Activated CD4-positive, CD25-positive, alpha-beta regulatory T cell treated with anti-CD3 and anti-CD28 coated beads, Interleukin-2, amount 50 U/mL, for 72 hours (primary cell): ENCODE measurements around the gene NCAM1.

Experiments used
- DNase-seq: peaks from one replicate; pipeline ENCODE4 v3.0.0; 2021

NCAM1 gene

DNA sequence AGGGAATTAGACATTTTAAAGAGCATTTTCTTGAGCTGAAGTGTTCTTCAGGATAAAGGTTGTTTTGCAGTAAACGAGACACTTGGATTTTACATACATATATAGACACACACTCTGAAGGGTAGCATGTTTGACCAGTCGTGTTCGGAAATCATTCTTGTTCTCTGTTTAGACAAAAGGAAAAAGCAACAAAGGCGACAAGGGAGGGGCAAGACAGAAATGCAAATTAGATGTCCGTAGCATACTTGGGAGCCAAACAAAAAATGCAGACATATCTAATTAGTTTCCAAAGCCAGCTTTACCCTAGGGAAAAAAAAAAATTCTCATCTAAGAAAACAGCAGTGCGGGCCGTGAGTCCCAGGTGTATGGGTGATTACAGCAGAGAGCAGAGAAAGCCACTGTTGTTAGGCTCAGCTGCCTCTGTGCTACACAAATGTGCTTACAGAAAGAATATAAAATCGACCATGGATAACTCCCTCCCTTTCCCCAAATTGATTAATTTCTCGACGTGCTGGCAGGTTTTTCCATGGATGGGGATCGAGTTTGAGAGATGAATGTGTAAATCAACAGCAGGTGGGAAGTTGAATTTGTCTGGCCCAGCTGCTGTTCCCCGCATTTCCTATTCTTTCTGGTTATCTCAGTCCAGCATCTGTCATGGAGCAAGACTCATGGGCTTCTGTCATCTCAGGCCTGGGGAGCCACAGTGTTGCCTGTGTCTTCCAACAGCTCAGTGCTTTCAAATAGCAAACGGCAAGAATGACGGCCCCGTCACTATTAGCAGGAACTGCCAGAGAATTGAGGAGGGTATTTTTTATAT, 176.7 kb downstream of the NCAM1 start:
- DNase-seq: no peak

DNA sequence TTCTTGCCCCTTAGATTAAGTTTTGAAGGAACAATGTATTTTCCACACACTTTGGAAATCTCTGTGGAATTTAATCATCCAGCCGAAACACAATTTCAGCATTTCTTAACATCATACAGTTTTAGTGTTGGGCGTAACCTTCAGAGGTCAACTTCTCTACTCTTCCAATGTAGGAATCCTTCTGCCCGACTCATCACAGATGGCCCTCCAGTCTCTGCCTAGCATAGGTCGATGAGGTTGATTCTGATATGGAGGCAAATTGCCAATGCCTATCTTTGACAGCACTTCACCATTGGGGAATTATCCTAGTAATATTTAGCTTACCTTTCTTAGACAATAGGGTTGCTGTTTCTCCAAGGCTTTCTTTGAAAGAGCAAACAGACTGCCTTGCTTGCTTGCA, 177.5 kb downstream of the NCAM1 start:
- DNase-seq: no peak

DNA sequence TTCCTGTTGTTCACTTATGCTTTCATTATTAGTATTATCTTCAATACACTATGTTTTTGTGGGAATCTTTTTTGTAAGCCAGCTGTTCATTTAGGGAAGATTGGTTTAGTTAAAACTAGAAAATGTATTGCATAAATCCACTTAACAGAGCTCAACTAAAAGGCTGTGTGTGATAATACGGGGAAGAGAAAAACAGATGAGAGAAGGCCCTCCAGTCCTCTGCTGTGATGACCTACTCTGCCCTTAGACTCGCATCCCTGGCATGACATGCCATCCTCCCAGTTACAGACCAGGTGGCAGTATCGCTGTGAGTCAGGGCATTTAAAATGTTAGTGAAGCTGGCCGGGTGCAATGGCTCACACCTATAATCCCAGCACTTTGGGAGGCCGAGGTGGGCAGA, 179.8 kb downstream of the NCAM1 start:
- no peak for DNase-seq

DNA sequence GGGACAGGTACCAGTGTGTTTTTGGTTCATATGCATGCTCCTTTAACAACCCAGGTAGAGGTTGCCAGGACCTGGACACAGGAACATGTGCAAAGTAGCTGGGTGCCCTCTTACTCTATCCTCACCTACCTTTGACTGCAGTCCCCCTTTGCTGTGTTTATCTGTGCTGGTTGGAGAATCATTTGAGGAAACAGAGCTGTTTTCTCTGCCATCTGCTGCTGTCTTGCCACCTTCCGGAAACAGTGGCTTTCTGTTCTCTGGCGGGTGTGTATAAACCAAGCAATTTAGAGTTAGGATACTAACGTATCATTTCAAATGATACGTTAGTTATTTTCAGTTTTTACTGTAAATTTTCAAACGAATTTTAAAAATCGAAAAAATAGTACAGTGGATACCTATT, 181.3 kb downstream of the NCAM1 start:
- DNase-seq: no peak

DNA sequence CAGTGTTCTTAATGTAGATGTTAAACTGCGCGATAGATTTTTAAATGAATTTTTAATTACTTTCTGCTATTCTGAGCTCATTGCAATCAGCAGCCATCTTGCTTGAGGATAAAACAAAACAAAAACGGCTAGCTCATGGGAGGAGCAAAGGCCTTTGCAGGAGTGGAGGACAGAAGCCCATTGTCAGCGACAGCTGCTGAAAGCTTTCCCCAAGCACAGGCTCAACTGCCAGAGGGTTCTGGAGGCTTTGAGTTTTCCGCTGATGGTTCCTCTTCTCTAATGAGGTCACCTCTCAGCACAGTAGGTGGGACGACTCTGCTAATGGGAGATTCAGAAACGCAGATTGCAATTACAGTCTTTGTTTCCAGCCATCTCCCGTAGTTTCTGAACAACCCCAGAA, 186.0 kb downstream of the NCAM1 start:
- DNase-seq: no peak

DNA sequence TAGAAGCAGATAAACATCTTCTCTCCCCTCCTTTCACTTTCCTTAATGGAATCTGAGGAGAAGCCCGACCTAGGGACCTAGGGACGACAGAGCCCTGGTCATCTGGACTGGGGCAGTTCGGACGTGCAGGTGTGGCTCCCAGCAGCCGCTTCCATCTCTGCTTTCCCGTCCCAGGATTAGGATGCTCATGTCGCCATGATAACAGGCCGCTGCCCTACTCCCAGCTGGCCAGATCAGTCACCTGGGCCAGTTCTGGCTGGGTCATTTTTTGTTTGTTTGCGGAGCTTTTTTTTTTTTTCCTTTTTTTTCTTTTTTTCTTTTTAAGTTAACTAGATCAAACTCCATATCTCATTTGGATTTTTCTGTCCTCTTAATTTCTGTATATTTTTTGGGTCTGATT, 186.9 kb downstream of the NCAM1 start:
- no peak for DNase-seq

DNA sequence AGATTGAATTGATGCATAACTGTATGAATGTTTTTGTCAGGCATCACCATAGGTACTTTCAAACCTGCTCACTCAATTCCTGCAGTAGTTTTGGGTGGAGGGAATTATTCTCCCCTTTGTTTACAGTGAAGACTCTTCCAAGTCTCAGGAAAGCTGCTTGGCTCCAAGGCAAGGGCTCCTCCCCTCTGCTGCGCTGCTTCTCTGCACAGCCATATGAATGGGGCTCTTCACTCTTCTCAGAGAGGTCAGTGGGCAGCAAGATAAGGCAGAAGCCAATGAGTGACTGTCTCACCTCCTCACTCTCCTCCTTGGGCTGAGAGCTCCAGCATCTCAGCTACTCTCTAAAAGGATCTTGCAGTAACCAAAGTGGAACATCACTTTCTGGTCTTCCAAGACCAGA, 187.4 kb downstream of the NCAM1 start:
- no peak for DNase-seq

DNA sequence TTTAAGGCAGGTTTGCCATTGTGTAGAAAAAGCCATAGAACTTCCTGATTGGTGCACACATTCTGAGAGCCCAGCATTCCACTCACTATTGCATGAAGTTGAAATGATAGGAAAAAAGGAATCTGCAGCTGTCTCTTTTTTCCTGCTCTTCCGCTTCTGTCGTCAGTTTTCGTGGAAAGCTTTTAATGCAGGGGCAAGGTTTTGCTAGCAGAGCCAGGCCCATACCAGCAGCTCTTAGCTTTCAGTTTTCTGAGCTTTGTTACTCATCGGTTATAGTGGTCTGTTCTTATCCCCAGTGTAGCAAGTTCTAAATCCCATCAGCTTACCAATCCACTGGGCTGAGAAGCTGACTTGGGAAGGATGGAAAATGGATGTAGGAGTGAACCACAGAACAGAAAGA, 190.3 kb downstream of the NCAM1 start:
- no peak for DNase-seq

DNA sequence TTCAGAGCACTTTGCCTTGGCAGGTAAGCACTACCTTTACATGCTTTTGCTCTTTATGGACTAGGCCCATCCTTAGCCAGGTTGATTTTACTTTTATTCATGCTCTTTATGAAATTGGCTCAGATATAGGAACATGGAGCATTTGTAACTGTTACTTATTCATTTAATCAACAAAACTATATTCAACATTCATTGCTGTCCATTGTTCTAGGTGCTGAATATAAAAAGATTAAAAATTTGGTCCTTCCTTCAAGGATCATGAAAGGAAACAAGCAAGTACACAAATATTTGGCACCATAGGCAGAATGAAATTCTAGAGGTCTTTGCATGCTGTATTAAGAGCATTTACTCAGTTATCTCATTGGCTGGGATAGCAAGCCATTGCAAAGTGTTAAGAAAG, 191.3 kb downstream of the NCAM1 start:
- no peak for DNase-seq

DNA sequence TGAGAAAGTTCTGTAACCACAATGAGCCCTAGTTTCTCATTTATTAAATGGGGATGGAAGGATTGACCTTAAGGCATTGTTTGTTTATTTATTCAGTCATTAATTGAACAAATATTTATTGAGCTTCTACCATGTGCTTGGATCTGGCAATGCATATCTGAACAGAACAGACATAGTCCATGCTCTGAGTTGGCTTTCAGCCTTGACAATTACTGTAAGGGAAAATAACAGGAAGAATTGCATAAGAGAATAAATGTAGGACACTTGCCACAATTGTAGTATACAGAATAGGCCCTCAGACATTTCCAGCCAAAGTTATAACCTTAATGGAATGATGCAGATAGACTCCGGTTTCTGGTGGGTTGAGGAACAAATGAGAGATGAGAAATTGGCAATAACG, 192.6 kb downstream of the NCAM1 start:
- DNase-seq: no peak

DNA sequence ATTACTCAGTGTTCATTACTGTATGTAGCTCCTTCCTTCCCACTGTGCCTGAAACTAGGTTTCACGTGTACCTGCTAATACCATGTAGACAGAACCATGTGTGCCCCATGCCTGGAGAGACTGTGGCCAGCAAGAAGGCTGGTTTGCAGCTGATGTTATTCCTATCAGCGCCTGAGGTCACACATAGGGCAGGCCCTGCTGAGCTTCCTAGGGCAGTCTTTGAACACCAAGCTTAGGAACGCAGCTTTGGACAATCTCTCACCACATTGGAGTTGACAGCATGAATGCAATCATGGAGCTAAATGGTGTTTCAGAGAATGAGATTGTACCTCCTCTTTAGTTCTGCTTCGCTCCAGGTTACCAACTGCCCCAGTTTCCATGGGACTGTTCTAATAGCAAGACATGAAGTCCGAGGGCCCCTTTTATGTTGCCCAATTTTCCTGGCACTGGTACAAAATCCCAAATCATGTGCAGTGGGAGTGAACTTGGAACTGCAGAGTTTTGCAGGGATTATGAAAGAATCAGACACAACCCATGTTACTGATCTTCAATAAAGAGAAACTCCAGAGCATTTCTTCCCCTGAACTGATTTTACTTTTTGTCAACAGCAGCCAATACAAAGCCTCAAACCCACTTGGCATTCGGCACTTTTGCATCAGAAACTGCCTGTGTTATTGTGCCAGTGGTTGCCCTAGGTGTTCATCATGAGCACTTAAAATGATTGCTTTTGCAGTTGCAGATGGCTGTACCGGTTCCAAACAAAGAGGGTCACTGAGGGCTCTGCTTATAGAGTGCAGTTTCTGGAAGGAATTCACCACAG, 199.0 kb downstream of the NCAM1 start:
- no peak for DNase-seq

DNA sequence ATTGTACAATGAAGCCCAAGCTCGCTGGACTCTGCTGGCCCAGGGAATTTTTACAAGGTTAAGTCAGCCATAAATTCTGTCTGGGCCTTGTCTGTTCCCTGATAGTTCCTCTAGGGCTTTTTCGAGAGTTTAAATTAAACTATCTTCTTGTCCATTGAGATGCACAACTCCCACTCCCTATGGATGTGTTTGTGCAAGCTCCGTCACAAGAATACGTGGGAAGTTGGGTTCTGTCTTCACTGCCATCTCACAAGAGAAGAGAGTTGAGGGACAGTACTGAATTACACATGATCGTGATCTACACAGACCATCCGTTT, 199.5 kb downstream of the NCAM1 start:
- no peak for DNase-seq

DNA sequence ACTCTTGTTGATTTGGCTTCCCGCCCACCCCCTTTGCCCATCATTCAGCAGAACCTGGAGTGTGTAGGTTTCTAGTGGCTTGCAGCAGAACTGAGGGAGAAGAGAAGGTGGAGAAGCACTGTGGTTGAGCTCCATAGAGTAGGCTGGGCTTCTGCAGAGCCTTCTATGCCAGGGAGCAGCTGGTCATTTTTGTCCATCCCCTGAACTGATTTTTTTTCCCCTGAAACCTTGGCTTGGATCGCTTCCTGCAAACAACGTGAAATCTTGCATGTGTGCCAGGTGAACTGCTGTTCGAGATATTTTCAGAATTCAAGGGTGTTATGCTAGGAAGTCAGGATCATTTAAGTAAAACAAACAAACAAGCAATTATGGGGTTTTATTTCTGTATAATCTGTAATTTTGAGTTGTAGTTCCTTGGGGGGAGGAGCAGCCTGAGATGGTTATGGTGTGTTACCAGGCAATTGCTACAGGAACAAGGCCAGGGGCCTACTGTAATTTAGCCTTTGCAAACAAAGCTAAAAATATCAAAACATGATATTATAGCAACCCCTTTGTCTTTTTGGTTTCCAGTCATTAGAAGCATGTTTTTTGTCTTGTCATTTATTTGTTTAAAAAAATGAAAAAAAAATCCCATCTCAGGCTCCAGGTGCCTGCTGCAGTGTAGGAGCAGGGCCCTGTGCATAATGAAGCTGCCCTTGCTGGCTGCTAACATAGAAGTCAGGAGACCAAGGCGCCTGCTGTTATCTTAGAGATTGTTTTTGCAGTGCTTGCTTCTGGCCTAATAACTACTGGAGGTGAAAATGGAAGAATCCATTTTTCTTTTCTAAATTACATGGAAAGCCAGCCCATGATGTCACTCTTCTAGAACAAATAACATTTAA, 200.7 kb downstream of the NCAM1 start:
- no peak for DNase-seq

DNA sequence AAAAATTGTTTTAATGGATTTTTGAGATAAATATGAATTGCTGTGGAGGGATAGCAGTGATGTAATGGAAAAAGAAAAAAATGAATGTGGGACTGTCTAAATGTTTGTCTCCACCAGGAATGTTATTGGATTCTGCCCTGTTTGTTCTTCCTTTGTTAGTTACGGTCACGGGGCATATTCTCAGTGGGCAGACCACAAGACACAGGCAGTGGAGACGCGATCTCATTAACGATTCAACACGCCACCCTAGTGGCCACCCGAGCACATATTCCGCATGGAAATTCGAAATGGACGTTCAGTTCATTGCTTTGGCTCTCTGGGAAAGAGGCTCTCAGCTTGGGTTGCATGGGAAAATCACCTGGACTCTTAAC, 201.4 kb downstream of the NCAM1 start:
- DNase-seq: no peak

DNA sequence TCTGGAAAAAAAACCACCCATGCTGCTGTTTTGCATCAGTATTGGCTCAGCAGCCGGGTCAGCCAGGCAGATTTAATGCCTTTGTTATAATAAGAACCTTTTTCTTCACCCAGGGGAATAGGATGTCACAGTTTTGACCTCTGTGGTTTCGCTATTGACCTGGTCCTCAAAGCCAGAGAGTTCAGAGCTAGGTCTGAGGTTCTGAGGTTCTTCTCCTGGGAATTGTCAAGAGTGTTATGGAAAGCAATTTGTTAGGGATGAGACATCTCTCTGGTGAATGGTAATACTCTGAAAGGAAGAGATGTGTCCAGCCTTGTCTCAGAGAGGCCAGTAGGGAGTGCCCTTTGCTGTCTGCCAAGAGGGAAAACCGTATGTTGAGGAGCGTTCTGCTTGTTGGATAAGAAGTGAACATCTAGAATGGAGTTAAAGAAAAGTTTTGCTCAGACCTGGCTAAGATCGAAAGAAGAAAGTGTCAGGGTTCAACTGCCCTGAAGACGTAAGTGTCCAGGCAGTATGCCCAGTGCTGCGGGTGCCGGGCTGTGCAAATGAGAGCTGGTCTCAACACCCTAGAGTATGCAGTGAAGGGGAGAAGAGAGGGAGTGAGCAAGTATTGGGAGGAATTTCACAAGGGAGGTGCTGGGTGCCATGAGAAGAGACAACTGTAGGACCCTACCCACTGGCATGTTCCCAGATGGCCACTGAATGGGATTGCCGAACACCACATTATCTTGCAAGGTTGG, 202.2 kb downstream of the NCAM1 start:
- DNase-seq: no peak

DNA sequence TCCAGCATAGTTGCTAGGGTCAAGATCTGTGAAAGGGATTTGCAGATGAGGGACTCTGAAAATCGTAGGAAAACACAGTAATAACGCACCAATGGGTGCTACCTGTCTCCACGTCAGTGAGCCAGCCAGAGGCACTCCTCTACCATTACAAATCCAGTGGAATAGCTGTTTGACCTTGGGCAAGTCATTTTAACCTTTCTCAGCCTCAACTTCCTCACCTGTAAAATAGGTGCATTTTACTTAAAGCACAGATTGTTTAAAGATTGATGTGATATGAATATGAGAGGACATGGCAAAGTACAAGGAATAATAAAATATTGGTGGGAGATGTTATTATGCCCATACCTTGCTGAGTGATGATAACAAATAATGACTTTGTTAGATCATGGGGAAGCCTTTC, 205.1 kb downstream of the NCAM1 start:
- DNase-seq: no peak

DNA sequence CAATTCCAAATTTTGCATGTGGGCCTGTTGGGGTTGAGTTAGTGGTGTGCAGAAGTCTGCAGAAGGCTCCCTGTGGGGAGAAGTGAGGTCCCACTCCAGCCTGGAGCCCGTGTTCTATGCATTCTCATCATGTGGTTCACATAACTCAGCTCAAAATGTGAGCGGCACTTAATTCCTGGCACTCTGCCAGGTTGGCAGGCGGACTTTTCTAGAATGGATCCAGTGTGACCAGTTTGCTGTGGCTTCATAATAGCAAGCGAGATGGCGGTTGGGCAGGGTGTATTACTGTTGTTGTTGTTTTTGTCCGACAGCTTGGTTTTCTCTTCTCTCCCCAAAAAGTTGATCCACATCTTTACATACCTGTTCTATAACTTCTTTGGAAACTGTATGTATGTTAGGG, 206.4 kb downstream of the NCAM1 start:
- DNase-seq: no peak

DNA sequence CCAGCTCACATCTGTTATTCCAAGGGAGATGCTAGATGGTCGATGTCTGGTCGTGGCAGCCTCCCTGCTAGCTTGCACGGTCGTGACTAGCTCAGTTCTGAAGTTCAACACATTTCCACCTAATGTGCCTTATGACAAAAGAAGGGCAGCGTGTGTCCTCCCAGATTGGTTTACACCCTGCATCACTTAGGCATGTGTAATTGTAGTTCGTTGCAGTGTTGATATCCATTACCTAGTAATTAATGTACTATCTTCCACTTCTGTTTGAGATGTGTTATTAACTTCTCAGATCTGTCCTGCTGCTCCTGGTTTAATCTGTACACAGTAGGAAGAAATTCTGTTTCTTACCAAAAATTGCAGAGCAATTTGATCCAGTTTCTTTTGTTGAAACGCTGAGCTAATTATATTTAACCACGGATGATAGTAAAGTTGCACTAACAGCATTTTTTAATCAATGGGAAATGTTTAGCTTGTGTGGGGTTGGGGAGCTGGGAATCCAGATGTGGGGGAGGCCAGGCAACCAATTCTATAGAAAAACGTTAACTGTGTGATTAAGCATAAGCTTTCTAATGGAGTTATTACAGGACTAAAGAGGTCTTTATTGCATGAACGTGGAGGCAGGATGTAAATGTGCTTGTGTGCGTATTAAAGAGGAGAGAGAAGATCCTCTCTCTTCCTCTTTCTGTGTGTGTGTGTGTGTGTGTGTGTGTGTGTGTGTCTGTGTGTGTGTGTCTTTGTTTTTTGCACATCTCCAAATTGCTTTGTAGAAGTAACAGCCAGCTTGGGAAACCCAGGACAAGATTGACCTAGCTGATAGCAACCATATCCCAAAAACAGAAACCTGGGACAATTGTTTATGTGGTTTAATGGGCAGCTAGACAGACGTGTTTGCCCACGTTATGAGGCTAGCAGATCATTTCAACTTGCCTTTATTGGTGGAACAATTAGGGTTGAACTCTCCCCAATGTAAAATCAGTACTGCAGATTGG, 207.4 kb downstream of the NCAM1 start:
- no peak for DNase-seq

DNA sequence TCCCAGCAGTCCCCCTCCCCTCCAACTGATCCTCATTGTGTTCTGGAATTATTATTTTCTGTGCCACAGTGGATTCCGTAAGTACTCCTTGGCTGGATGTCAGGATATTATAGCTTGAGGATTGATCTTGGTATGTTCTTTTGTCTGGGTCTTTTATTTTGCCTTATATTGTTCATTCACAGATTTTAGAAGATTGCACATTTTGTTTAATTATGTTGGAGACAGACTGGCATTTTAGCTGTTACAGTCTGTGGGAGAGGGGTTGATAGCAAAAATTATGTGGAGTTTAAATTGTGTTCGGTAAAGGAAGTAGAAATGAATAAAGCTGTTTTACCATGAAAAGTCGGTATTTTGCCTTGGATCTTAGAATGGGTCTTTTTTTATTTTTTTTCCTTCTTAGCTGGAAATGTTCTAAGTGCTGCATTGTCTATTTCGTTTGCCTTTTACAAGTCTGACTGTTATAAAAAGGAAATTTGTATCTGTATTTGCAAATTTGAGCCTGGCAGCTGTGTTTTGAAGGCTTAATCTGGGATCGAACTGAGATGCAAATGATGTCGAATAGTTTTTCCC, 211.2 kb downstream of the NCAM1 start:
- no peak for DNase-seq

DNA sequence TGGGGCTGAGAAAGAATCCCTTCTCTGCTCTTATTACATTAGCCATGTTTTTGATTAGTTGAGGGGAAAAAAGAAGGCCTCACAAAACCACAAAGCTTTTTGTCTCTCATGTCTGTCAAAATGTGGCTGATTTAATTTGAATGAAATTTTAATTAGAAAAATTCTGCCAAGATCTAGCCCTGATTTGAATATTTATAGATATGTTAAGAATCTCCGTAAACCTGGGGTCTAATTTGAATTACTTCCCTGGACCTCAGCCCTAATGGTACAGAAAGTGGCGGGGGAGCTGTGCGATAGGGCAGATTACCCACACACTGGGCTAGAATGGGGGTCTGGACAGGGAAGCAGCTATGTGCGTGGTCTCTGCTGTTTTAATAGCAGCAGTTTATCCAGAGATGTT, 211.9 kb downstream of the NCAM1 start:
- DNase-seq: no peak

DNA sequence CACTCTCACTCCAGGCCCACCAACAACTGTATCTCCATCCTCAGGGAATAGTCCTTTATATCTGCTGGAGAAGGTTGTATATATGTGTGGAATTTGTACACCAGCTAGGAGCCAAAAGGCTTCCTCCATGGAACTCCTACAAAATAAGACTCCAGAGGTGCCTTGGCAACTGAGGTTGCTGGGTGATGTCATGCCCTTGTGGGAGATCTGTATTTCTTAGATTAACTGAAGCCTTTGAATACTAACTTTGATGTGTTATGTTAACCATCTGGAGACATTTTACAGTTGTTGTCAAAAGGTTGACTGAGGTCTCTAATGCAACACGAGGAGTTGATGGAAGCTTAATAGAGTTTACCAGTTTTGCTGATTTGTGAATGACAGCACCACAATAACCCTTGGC, 213.7 kb downstream of the NCAM1 start:
- DNase-seq: no peak
